ENCODE data around the gene CLCN4.

The CLCN4 gene

GRCh38 chrX:10208281-10208856 lies 51.6 kb downstream of the CLCN4 start:
- no peak for DNase-seq (ENCODE audit: low spot score)

DNA sequence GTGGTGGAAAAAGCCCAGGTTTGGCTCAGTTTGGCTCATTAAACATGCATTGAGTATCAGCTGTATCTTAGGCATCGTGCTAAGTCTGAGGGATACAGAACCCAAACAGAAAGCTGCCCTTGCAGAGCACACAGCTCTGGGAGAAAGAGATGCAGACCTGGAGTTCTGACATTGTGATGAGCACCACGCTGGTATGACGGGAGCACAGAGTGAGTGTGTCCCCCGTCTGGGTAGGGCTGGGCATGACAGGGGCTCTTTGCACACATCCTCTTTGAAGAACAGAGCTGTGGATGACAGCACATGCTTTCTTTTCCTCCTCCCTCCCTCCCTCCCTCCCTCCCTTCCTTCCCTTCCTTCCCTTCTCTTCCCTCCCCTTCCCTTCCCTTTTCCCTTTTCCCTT lies 52.2 kb downstream of the CLCN4 start:
- DNase-seq (ENCODE audit: low spot score) = no peak
- TF ChIP-seq CTCF (IDR thresholded peaks at IDR 0.05; ENCODE audit: extremely low read depth, missing control alignments) = no peak

More at GRCh38 chrX:10208281-10208856, 51.6 kb downstream of the CLCN4 start:
- TF ChIP-seq CTCF (IDR thresholded peaks at IDR 0.05; ENCODE audit: extremely low read depth, missing control alignments) = no peak

DNA sequence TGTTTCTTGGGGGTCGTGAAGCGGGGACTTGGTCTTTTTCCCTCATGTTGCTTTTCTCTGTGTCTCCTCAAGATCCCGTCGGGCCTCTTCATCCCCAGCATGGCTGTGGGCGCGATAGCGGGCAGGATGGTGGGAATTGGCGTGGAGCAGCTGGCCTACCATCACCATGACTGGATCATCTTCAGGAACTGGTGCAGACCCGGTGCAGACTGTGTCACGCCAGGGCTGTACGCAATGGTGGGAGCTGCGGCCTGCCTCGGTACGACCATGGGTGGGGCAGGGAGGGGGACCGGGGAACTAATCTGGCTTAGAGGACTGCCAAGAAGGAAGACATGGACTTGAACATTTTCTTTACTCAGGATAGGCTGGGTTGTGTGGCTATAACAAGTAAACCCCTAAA lies 55.6 kb downstream of the CLCN4 start:
- DNase-seq (ENCODE audit: low spot score) = no peak
- no peak for TF ChIP-seq CTCF (IDR thresholded peaks at IDR 0.05; ENCODE audit: extremely low read depth, missing control alignments)

GRCh38 chrX:10213716-10214115 lies 56.9 kb downstream of the CLCN4 start:
- no peak for TF ChIP-seq CTCF (IDR thresholded peaks at IDR 0.05; ENCODE audit: extremely low read depth, missing control alignments)
- no peak for DNase-seq (ENCODE audit: low spot score)

DNA sequence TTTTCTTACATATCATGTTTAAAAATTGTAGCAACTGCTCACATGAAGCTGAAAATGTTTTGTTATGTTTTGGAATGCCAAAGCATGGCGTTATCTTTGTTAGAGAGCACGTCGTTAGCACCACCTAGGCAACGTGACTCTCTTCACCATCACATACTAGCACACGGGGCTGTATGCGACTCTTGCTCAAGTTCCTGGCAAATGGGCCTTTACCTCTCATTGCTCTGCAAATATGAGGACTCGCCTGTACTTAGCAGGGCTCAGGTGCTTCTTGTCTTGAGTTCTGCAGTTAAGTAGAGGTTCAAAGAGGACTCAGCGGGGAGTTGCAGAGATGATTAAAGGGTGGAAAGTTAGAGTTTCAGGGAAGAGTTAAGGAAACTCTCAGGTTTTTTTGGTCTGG lies 59.4 kb downstream of the CLCN4 start:
- TF ChIP-seq CTCF (IDR thresholded peaks at IDR 0.05; ENCODE audit: extremely low read depth, missing control alignments) = no peak
- no peak for DNase-seq (ENCODE audit: low spot score)

DNA sequence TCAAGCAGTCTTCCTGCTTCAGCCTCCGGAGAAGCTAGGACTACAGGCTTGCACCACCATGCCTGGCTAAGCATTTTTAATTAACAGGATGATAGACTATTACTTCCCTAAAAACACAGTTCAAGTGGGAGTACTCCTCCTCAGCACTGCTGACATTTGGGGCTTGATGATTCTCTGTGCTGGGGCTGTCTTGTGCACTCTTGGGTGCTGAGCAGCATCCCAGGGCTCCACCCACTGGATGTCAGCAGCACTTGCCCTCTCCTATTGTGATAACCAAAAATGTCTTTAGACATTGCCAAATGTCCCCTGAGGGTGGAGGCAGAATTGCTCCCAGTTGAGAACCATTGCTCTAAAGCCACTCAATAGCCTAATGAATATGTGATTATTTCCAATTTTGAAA lies 60.4 kb downstream of the CLCN4 start:
- DNase-seq (ENCODE audit: low spot score) = no peak
- TF ChIP-seq CTCF (IDR thresholded peaks at IDR 0.05; ENCODE audit: extremely low read depth, missing control alignments) = no peak

DNA sequence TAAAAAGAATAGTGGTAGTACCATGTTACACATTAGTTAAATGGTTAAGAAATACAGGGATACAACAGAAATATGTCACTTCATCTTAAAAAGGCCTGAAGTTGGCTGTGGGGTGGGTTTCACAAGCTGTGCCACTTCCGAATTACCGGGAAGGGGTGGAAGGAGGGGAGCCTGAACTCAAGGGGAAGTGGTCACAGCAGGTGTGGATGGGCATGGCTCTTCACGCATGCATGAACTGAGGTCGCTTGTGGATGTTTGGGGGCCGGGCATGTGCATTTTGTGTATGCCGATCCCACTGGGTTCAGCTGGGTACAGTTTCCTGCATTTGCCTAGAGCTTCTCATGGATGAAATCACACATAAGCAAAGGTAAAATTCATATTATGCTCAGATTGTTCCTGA lies 64.9 kb downstream of the CLCN4 start:
- TF ChIP-seq CTCF (IDR thresholded peaks at IDR 0.05; ENCODE audit: extremely low read depth, missing control alignments) = no peak
- no peak for DNase-seq (ENCODE audit: low spot score)
